Sigmoid colon (tissue), 3 donors: Measurements from ENCODE around the gene DSCAML1.

ENCODE experiments used
- POLR2A ChIP-seq, 2 donors: fragments of 450-650 bp; IDR thresholded peaks; one replicate each; pipeline ENCODE4 v1.6.1; 2016; ENCODE audit warnings: antibody characterized with exemption in 2 of 2, mild to moderate bottlenecking in 2 of 2, moderate library complexity in 2 of 2
- TF ChIP-seq, protein P1 (sequence below), 4 experiments: fragments of 450-650 bp in 3 of 4; fragments of 200-600 bp in 1 of 4; IDR thresholded peaks; one replicate each; pipeline ENCODE4 v1.5.1; 2016 to 2019; ENCODE audit warnings: antibody characterized with exemption in 4 of 4, mild to moderate bottlenecking in 3 of 4, moderate library complexity in 2 of 4

DNA sequence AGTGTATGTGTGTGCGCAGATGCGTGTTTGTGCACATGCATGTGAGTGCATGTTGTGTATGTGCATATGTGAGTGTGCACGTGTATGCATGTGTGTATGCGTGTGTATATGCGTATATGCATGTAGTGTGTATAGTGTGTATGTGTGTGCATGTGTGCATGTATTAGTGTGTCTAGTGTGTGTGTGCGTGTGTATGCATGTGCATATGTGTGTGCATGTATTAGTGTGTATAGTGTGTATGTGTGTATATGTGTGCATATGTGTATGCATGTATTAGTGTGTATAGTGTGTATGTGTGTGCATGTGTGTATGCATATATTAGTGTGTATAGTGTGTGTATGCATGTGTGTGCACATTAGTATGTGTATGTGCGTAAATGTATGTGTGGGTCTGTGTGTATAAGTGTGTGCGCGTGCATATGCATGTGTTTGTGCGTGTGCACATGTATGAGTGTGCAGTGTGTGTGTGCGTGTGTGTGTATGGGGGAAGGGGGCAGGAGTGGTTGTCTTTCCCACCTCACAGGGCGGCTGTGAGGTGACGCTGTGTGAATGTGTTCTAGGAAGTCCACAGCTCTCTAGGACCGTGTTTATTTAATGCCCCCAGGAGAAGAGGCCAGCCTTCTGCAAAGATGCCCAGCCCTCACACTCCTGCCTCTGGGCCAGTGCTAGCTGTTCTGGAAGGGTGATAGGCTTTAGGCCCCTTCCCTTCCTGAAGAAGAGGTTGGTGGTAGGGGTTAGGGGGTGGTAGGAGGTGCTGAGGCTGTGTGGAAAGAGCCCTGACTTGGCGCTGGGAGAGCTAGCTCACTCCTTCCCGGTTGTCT is 354.8 kb downstream of the DSCAML1 start:
- no peak for TF ChIP-seq POLR2A (IDR thresholded peaks at IDR 0.05)
- TF ChIP-seq, protein P1, sequence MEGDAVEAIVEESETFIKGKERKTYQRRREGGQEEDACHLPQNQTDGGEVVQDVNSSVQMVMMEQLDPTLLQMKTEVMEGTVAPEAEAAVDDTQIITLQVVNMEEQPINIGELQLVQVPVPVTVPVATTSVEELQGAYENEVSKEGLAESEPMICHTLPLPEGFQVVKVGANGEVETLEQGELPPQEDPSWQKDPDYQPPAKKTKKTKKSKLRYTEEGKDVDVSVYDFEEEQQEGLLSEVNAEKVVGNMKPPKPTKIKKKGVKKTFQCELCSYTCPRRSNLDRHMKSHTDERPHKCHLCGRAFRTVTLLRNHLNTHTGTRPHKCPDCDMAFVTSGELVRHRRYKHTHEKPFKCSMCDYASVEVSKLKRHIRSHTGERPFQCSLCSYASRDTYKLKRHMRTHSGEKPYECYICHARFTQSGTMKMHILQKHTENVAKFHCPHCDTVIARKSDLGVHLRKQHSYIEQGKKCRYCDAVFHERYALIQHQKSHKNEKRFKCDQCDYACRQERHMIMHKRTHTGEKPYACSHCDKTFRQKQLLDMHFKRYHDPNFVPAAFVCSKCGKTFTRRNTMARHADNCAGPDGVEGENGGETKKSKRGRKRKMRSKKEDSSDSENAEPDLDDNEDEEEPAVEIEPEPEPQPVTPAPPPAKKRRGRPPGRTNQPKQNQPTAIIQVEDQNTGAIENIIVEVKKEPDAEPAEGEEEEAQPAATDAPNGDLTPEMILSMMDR (IDR thresholded peaks at IDR 0.05): no peak
